ENCODE data around the gene WWC2.

GRCh38 chr4:183335369-183335940 lies 236.4 kb downstream of the WWC2 start:
- no peak for TF ChIP-seq CTCF (IDR thresholded peaks at IDR 0.05)
- no peak for TF ChIP-seq EP300 (IDR thresholded peaks at IDR 0.05)
